Measurements from ENCODE around the gene GRIN1.

GRIN1 gene

GRCh38 chr9:137212520-137212919 is 73.6 kb downstream of the GRIN1 start:
- WGBS (ENCODE audit: insufficient coverage): 91% methylated on average over 20 of the region's 21 CpGs

GRCh38 chr9:137213160-137214060 is 74.5 kb downstream of the GRIN1 start:
- Histone ChIP-seq H3K27me3 (replicated peaks in 2 of 5; ENCODE audit: control insufficient read depth in 4 of 5, insufficient read depth in 5 of 5, low read length in 4 of 5) (no peaks in the 10 kb centered on the region), H3K36me3 (ENCODE audit: control insufficient read depth in 4 of 4, insufficient read depth in 4 of 4, low read length in 3 of 4) (peaks cover 0 to 61% (median 22%) of the 10 kb centered on the region in 4 experiments), H3K9me3 (ENCODE audit: control extremely low read depth in 1 of 5, control insufficient read depth in 4 of 5, insufficient read depth in 2 of 5, low read depth in 1 of 5, low read length in 4 of 5) (no peaks in the 10 kb centered on the region), H3K4me1 (ENCODE audit: control extremely low read depth in 1 of 4, control insufficient read depth in 4 of 4, insufficient read depth in 4 of 4, low read length in 3 of 4) (no peaks in the 10 kb centered on the region), H3K4me3 (ENCODE audit: control insufficient read depth in 1 of 7, extremely low read depth in 1 of 7, insufficient read depth in 4 of 7, low read depth in 2 of 7, low read length in 6 of 7) (no peak overlapping the region), H3K27ac (ENCODE audit: insufficient read depth in 1 of 2, low read depth in 1 of 2, low read length in 2 of 2, poor library complexity in 1 of 2, severe bottlenecking in 2 of 2) (no peak overlapping the region)
- ChIA-PET CTCF (interaction anchor here (1.0 to 1.1 kb wide), 2 partner anchors 24 to 36 kb away, joined by 3 read pairs; no protein-coding TSS in a partner anchor), POLR2A (no interaction called here)
- WGBS (ENCODE audit: insufficient coverage): 95% methylated on average over 49 of the region's 49 CpGs
- no peak for DNase-seq

More at GRCh38 chr9:137212520-137212919, 73.6 kb downstream of the GRIN1 start:
- no peak for DNase-seq
- Histone ChIP-seq H3K4me1 (ENCODE audit: control extremely low read depth in 1 of 4, control insufficient read depth in 4 of 4, insufficient read depth in 4 of 4, low read length in 3 of 4) (no peaks in the 10 kb centered on the region), H3K27me3 (replicated peaks in 2 of 5; ENCODE audit: control insufficient read depth in 4 of 5, insufficient read depth in 5 of 5, low read length in 4 of 5) (no peaks in the 10 kb centered on the region), H3K27ac (ENCODE audit: insufficient read depth in 1 of 2, low read depth in 1 of 2, low read length in 2 of 2, poor library complexity in 1 of 2, severe bottlenecking in 2 of 2) (no peak overlapping the region), H3K9me3 (ENCODE audit: control extremely low read depth in 1 of 5, control insufficient read depth in 4 of 5, insufficient read depth in 2 of 5, low read depth in 1 of 5, low read length in 4 of 5) (no peaks in the 10 kb centered on the region), H3K4me3 (ENCODE audit: control insufficient read depth in 1 of 7, extremely low read depth in 1 of 7, insufficient read depth in 4 of 7, low read depth in 2 of 7, low read length in 6 of 7) (no peak overlapping the region), H3K36me3 (ENCODE audit: control insufficient read depth in 4 of 4, insufficient read depth in 4 of 4, low read length in 3 of 4) (peaks cover 0 to 61% (median 22%) of the 10 kb centered on the region in 4 experiments)
- POLR2A ChIA-PET: no interaction called here
- CTCF ChIA-PET: no interaction called here

GRCh38 chr9:137214620-137215019 is 75.7 kb downstream of the GRIN1 start:
- H3K27ac ChIP-seq (ENCODE audit: insufficient read depth in 1 of 2, low read depth in 1 of 2, low read length in 2 of 2, poor library complexity in 1 of 2, severe bottlenecking in 2 of 2): no peak overlapping the region
- no peaks in the 10 kb centered on the region for H3K9me3 ChIP-seq (ENCODE audit: control extremely low read depth in 1 of 5, control insufficient read depth in 4 of 5, insufficient read depth in 2 of 5, low read depth in 1 of 5, low read length in 4 of 5)
- POLR2A ChIA-PET: interaction anchor here (1.0 kb wide), 1 partner anchor 13 kb away, joined by 3 read pairs; the partner anchor contains the start of gene RNF224
- peaks cover 0 to 60% (median 17%) of the 10 kb centered on the region in 4 experiments for H3K36me3 ChIP-seq (ENCODE audit: control insufficient read depth in 4 of 4, insufficient read depth in 4 of 4, low read length in 3 of 4)
- DNase-seq: no peak
- peaks cover 0 to 2% (median 0%) of the 10 kb centered on the region in 4 experiments for H3K4me1 ChIP-seq (ENCODE audit: control extremely low read depth in 1 of 4, control insufficient read depth in 4 of 4, insufficient read depth in 4 of 4, low read length in 3 of 4)
- no peaks in the 10 kb centered on the region for H3K27me3 ChIP-seq (replicated peaks in 2 of 5; ENCODE audit: control insufficient read depth in 4 of 5, insufficient read depth in 5 of 5, low read length in 4 of 5)
- WGBS (ENCODE audit: insufficient coverage): 97% methylated on average over 18 of the region's 19 CpGs
- CTCF ChIA-PET: no interaction called here
- no peak overlapping the region for H3K4me3 ChIP-seq (ENCODE audit: control insufficient read depth in 1 of 7, extremely low read depth in 1 of 7, insufficient read depth in 4 of 7, low read depth in 2 of 7, low read length in 6 of 7)

- H3K4me3 ChIP-seq (ENCODE audit: control insufficient read depth in 1 of 7, extremely low read depth in 1 of 7, insufficient read depth in 4 of 7, low read depth in 2 of 7, low read length in 6 of 7): no peak overlapping the region
- peaks cover 0 to 55% (median 17%) of the 10 kb centered on the region in 4 experiments for H3K36me3 ChIP-seq (ENCODE audit: control insufficient read depth in 4 of 4, insufficient read depth in 4 of 4, low read length in 3 of 4)
- WGBS (ENCODE audit: insufficient coverage): 96% methylated on average over 20 of the region's 22 CpGs
- H3K4me1 ChIP-seq (ENCODE audit: control extremely low read depth in 1 of 4, control insufficient read depth in 4 of 4, insufficient read depth in 4 of 4, low read length in 3 of 4): peaks cover 0 to 2% (median 0%) of the 10 kb centered on the region in 4 experiments
- no peak overlapping the region for H3K27ac ChIP-seq (ENCODE audit: insufficient read depth in 1 of 2, low read depth in 1 of 2, low read length in 2 of 2, poor library complexity in 1 of 2, severe bottlenecking in 2 of 2)
- ChIA-PET POLR2A (interaction anchor here (1.0 kb wide), 1 partner anchor 12 kb away, joined by 3 read pairs; the partner anchor contains the start of gene RNF224), CTCF (interaction anchor here (1.0 to 1.1 kb wide), 2 partner anchors 11 to 44 kb away, joined by 3 to 5 read pairs; no protein-coding TSS in a partner anchor)
- H3K9me3 ChIP-seq (ENCODE audit: control extremely low read depth in 1 of 5, control insufficient read depth in 4 of 5, insufficient read depth in 2 of 5, low read depth in 1 of 5, low read length in 4 of 5): no peaks in the 10 kb centered on the region
- H3K27me3 ChIP-seq (replicated peaks in 2 of 5; ENCODE audit: control insufficient read depth in 4 of 5, insufficient read depth in 5 of 5, low read length in 4 of 5): no peaks in the 10 kb centered on the region
- DNase-seq: no peak
These were observed 76.4 kb downstream of the GRIN1 start for GRCh38 chr9:137215196-137215986.

- ChIA-PET POLR2A (no interaction called here), CTCF (interaction anchor here (1.0 to 1.6 kb wide), 4 partner anchors 10 to 45 kb away, joined by 3 to 5 read pairs (median 4); no protein-coding TSS in a partner anchor)
- DNase-seq: no peak
- Histone ChIP-seq H3K27ac (ENCODE audit: insufficient read depth in 1 of 2, low read depth in 1 of 2, low read length in 2 of 2, poor library complexity in 1 of 2, severe bottlenecking in 2 of 2) (no peak overlapping the region), H3K4me1 (ENCODE audit: control extremely low read depth in 1 of 4, control insufficient read depth in 4 of 4, insufficient read depth in 4 of 4, low read length in 3 of 4) (peaks cover 0 to 2% (median under 1%) of the 10 kb centered on the region in 4 experiments), H3K4me3 (ENCODE audit: control insufficient read depth in 1 of 7, extremely low read depth in 1 of 7, insufficient read depth in 4 of 7, low read depth in 2 of 7, low read length in 6 of 7) (no peak overlapping the region), H3K27me3 (replicated peaks in 2 of 5; ENCODE audit: control insufficient read depth in 4 of 5, insufficient read depth in 5 of 5, low read length in 4 of 5) (no peaks in the 10 kb centered on the region), H3K36me3 (ENCODE audit: control insufficient read depth in 4 of 4, insufficient read depth in 4 of 4, low read length in 3 of 4) (peaks cover 0 to 51% (median 17%) of the 10 kb centered on the region in 4 experiments), H3K9me3 (ENCODE audit: control extremely low read depth in 1 of 5, control insufficient read depth in 4 of 5, insufficient read depth in 2 of 5, low read depth in 1 of 5, low read length in 4 of 5) (no peaks in the 10 kb centered on the region)
- 96% methylated on average over 27 of the region's 30 CpGs for WGBS (ENCODE audit: insufficient coverage)
These were observed 77.4 kb downstream of the GRIN1 start for GRCh38 chr9:137216188-137216965.

- DNase-seq: no peak
- peaks cover 0 to 50% (median 17%) of the 10 kb centered on the region in 4 experiments for H3K36me3 ChIP-seq (ENCODE audit: control insufficient read depth in 4 of 4, insufficient read depth in 4 of 4, low read length in 3 of 4)
- CTCF ChIA-PET: interaction anchor here (0.9 to 1.6 kb wide), 3 partner anchors 11 to 29 kb away, joined by 3 to 4 read pairs (median 4); no protein-coding TSS in a partner anchor
These were observed 78.6 kb downstream of the GRIN1 start for GRCh38 chr9:137217276-137218211.

More at GRCh38 chr9:137217276-137218211, 78.6 kb downstream of the GRIN1 start:
- Histone ChIP-seq H3K4me1 (ENCODE audit: control extremely low read depth in 1 of 4, control insufficient read depth in 4 of 4, insufficient read depth in 4 of 4, low read length in 3 of 4) (peaks cover 0 to 9% (median 8%) of the 10 kb centered on the region in 4 experiments), H3K9me3 (ENCODE audit: control extremely low read depth in 1 of 5, control insufficient read depth in 4 of 5, insufficient read depth in 2 of 5, low read depth in 1 of 5, low read length in 4 of 5) (no peaks in the 10 kb centered on the region), H3K27me3 (replicated peaks in 2 of 5; ENCODE audit: control insufficient read depth in 4 of 5, insufficient read depth in 5 of 5, low read length in 4 of 5) (no peaks in the 10 kb centered on the region), H3K4me3 (ENCODE audit: control insufficient read depth in 1 of 7, extremely low read depth in 1 of 7, insufficient read depth in 4 of 7, low read depth in 2 of 7, low read length in 6 of 7) (peak overlapping the region in 1 of 7 experiments; percentile 5), H3K27ac (ENCODE audit: insufficient read depth in 1 of 2, low read depth in 1 of 2, low read length in 2 of 2, poor library complexity in 1 of 2, severe bottlenecking in 2 of 2) (peak overlapping the region in 1 of 2 experiments; percentile 67)
- POLR2A ChIA-PET: no interaction called here
- 78% methylated on average over 29 of the region's 36 CpGs for WGBS (ENCODE audit: insufficient coverage)

All from common myeloid progenitor, CD34-positive (primary cell).